Astrocyte of the cerebellum (primary cell): Measurements from ENCODE around the gene TMEM150B.

Experiments
- DNase-seq: peaks from one replicate; pipeline ENCODE4 v3.0.0-alpha.2; 2011; ENCODE audit warnings: low read depth
- H3K4me3 ChIP-seq: 2 replicates; pipeline ENCODE4 v1.5.1; 2011; ENCODE audit warnings: mild to moderate bottlenecking, low read depth, low read length, moderate library complexity
- CTCF ChIP-seq: IDR thresholded peaks from 2 replicates; pipeline ENCODE4 v1.5.1; 2012; ENCODE audit warnings: low read length, low read depth, moderate library complexity, mild to moderate bottlenecking; ENCODE audit errors: missing control alignments
- in situ Hi-C: cut with HindIII; loops from 2 replicates; pipeline ENCODE4 v1.10.0; 2017; ENCODE audit warnings: low sequenced_read_pairs

The TMEM150B gene

DNA sequence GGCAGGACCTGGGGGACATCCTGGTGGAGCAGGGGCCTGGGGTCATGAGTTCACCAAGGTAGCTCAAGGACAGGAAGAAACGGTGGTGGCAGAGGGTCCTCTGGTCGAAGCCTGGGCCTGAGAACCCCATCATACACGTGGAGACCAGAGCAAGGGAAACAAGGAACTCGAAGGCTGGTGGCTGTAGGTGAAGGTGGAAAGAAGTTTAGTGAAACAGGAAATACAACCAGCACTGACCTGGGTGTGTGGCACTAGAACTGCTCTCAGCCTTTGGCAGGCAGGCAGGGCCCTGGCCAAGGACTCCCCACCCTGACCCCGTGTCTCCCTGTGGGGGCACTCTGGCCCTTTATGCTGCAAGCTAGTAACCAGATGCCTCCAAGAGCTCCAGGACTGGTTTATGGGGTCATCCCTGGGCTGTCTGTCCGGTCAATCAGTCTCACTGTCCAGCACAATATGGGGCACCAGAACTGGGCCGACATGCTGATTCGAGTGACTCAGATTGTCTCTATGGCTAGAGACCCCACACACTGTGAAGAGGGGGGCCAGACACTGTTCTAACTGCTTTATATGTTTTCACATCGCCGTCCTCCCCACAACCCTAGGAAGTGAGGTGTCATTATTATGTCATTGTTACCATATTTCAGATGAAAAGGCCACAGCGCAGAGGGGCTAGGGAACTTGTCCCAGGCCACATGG, 25.6 kb upstream of the TMEM150B start:
- H3K4me3 ChIP-seq: no peak overlapping the region
- no peak for TF ChIP-seq CTCF
- DNase-seq: no peak
- in situ Hi-C loops: loop anchor here (5.0 to 10.0 kb wide), 3 partner anchors 42 to 254 kb away; partner anchors contain the start of genes ZNF524 and ZNF865

DNA sequence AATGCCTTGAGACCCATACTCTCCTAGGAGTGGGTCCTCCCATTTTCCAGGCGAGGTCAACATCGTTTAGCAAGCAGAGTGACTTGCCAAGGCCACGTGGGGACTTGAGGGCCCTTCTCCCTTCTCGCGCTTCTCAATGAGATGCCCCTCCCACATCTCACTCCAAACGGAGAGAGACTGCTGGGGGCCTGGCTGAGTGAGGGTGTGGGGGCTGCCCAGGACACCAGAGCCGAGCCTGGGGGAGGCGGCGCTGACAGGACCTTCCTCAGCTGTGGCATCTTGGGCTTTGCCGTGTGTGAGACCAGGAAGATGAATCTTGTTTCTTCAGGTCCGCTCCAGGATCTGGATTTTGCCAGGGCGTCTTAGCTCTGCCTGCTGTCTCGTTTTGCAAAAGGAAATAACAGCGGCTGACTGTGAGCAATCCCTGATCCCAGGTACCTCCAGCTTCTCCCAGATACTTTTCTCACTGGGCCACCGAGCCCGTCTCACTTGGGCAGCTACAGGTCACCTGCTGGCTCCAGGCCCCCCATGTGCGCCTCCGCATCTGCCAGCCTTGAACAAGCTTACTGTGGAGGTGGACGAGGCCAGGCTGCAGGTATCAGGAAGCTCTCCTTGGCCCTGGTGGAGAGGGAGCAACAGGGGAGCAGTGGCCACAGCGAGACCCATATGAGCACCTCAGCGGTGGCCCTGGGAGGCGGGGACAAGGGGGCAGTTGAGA, 23.3 kb upstream of the TMEM150B start:
- no peak overlapping the region for H3K4me3 ChIP-seq
- no peak for DNase-seq
- in situ Hi-C loops: no loop called here
- TF ChIP-seq CTCF: no peak

GRCh38 chr19:55347442-55348009, 22.4 kb upstream of the TMEM150B start:
- no peak for DNase-seq
- no peak for TF ChIP-seq CTCF
- no peak overlapping the region for H3K4me3 ChIP-seq
- in situ Hi-C loops: no loop called here

DNA sequence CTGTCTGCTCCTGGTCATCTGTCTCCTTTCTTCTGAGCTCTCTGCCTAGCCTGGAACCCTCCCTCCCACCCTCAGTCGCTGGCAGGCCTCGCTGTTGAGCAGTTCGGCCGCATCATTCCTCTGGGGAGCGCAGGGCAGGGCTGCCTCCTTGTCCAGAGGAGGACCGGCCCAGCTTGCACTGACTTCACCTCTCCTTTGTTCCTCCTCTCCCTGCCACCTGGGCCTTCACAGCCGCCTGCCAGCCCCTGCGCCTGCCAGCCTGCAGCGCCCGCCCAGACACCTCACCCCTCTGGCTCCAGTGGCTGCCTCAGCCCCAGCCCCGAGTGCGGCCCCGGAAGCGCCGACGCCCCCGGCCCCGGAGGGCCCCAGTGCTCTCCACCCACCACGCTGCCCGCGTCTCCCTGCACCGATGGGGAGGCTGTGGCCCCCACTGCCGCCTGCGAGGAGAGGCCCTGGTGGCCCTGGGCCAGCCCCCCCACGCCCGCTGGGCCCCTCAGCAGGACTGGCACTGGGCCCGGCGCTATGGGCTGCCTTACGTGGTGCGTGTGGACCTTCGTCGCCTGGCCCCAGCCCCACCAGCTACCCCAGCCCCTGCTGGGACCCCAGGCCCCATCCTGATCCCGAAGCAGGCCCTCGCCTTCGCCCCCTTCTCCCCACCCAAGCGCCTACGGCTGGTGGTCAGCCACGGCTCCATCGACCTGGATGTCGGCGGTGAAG, 21.7 kb upstream of the TMEM150B start:
- TF ChIP-seq CTCF: no peak
- H3K4me3 ChIP-seq: no peak overlapping the region
- in situ Hi-C loops: no loop called here
- no peak for DNase-seq

DNA sequence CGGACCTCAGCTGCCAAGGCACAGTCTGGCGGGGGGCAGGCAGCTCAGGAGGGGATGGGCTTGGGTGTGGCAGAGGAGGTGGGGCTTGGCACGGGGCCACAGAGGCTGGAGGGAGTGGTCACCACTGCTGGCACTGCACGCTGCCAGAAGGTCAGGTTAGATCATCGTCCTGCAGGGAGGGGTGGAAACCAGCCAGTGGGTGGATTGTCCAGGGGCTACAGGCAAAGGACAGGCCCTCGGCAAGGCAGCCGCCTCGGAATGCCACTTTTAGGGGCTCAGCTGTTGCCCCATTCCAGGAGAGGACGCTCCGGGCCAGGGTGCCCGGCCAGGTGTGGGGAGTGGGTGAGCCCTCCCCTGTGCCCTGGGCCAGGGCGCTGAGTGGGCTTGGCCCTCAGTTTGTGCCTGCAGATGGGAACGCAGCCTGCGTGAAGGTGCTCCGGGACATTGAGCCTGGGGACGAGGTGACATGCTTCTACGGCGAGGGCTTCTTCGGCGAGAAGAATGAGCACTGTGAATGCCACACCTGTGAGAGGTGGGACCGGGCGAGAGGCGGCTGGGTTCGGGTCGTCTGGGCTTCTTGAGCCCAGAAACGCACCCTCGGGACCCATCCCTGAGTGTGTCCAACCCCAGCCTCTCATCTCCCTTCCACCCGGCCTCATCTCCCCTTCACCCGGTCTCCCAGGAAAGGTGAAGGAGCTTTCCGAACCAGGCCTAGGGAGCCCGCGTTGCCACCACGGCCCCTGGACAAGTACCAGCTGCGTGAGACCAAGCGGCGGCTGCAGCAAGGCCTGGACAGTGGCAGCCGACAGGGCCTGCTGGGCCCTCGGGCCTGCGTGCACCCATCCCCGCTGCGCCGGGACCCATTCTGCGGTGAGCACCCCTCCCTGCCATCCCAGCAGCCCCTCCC, 20.9 kb upstream of the TMEM150B start:
- no peak for TF ChIP-seq CTCF
- DNase-seq: no peak
- no peak overlapping the region for H3K4me3 ChIP-seq
- in situ Hi-C loops: no loop called here
